Measurements from ENCODE around the gene DIPK1C. TPM values are rescaled to one million over a fixed set of nuclear protein-coding genes. Genes with fewer than 3 reads are reported as not detected.

Gene DIPK1C
- total and polyA plus RNA-seq, 9 of the 15 experiments (the other 6 are each of a cell fraction or from before 2014, with no cell fraction given), result 0.04 to 0.32 (median 0.15) TPM; not detected in 2

- TF ChIP-seq ZNF318 (IDR thresholded peaks at IDR 0.05; ENCODE audit: borderline replicate concordance in 1 of 2, low read depth in 1 of 2) (no peak), POLR2AphosphoS2 (IDR thresholded peaks at IDR 0.05; ENCODE audit: low read length) (no peak), ZNF561 (CRISPR knock-in tag; conservative IDR thresholded peaks at IDR 0.05) (no peak), ZFP30 (CRISPR knock-in tag; IDR thresholded peaks at IDR 0.05; ENCODE audit: borderline replicate concordance) (no peak), EP400 (IDR thresholded peaks at IDR 0.05) (peak; percentile 46), JUNB (CRISPR knock-in tag; conservative IDR thresholded peaks at IDR 0.05) (no peak), MLX (CRISPR knock-in tag; conservative IDR thresholded peaks at IDR 0.05) (no peak), SAFB2 (IDR thresholded peaks at IDR 0.05; ENCODE audit: borderline replicate concordance, low read depth, low read length, severe bottlenecking) (no peak), RBBP5 (IDR thresholded peaks at IDR 0.05; ENCODE audit: borderline replicate concordance, insufficient read depth, low read length, poor library complexity, severe bottlenecking) (no peak), E2F6 (IDR thresholded peaks at IDR 0.05; ENCODE audit: borderline replicate concordance in 1 of 2, extremely low read depth in 1 of 2, insufficient read depth in 1 of 2, insufficient read length in 1 of 2, low read depth in 1 of 2, low read length in 1 of 2, poor library complexity in 1 of 2, severe bottlenecking in 1 of 2) (peak in 1 of 2 experiments; percentile 60), CEBPG (CRISPR knock-in tag; IDR thresholded peaks at IDR 0.05) (no peak), CEBPG (tag; conservative IDR thresholded peaks at IDR 0.05 in 1 of 2, IDR thresholded peaks at IDR 0.05 in 1 of 2) (0 out of 4 replicates have a peak, but pooled peaks of 1 of the 2 experiments have one; percentile 28), ZNF766 (CRISPR knock-in tag; conservative IDR thresholded peaks at IDR 0.05) (0 out of 2 replicates have a peak, but pooled peaks have one; percentile 26), ZNF12 (CRISPR knock-in tag; IDR thresholded peaks at IDR 0.05) (no peak)
- TF ChIP-seq, protein P1, sequence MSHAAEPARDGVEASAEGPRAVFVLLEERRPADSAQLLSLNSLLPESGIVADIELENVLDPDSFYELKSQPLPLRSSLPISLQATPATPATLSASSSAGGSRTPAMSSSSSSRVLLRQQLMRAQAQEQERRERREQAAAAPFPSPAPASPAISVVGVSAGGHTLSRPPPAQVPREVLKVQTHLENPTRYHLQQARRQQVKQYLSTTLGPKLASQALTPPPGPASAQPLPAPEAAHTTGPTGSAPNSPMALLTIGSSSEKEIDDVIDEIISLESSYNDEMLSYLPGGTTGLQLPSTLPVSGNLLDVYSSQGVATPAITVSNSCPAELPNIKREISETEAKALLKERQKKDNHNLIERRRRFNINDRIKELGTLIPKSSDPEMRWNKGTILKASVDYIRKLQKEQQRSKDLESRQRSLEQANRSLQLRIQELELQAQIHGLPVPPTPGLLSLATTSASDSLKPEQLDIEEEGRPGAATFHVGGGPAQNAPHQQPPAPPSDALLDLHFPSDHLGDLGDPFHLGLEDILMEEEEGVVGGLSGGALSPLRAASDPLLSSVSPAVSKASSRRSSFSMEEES (CRISPR knock-in tag; IDR thresholded peaks at IDR 0.05), result no peak
These were observed 42.5 kb upstream of the DIPK1C start (continued) for GRCh38 chr18:74499633-74500032.
